ENCODE results near the gene REG1A.

REG1A gene

GRCh38 chr2:79122676-79123075 lies 2.4 kb downstream of the REG1A start:
- no peak for DNase-seq (ENCODE audit: insufficient read length, low spot score)
- TF ChIP-seq PAX5 (IDR thresholded peaks at IDR 0.05; ENCODE audit: insufficient read depth, low read length, severe bottlenecking) (no peak), POLR2AphosphoS5 (IDR thresholded peaks at IDR 0.05; ENCODE audit: low read depth, low read length) (no peak), TAF1 (IDR thresholded peaks at IDR 0.05; ENCODE audit: low read depth, low read length) (no peak), POLR2A (IDR thresholded peaks at IDR 0.05; ENCODE audit: low read depth, low read length) (no peak), POU2F2 (IDR thresholded peaks at IDR 0.05; ENCODE audit: low read depth, low read length) (no peak), SPI1 (IDR thresholded peaks at IDR 0.05; ENCODE audit: low read depth, low read length) (no peak)
- FAIRE-seq: no peak

GRCh38 chr2:79124907-79125720 lies 4.8 kb downstream of the REG1A start:
- no peak for DNase-seq (ENCODE audit: insufficient read length, low spot score)
- FAIRE-seq: no peak
- TF ChIP-seq POLR2AphosphoS5 (IDR thresholded peaks at IDR 0.05; ENCODE audit: low read depth, low read length) (no peak), POU2F2 (IDR thresholded peaks at IDR 0.05; ENCODE audit: low read depth, low read length) (no peak), POLR2A (IDR thresholded peaks at IDR 0.05; ENCODE audit: low read depth, low read length) (no peak), PAX5 (IDR thresholded peaks at IDR 0.05; ENCODE audit: insufficient read depth, low read length, severe bottlenecking) (no peak), SPI1 (IDR thresholded peaks at IDR 0.05; ENCODE audit: low read depth, low read length) (no peak)

GRCh38 chr2:79125721-79125985 lies 5.4 kb downstream of the REG1A start:
- DNase-seq (ENCODE audit: insufficient read length, low spot score): no peak
- no peak for FAIRE-seq

GRCh38 chr2:79128406-79128805 lies 8.1 kb downstream of the REG1A start:
- FAIRE-seq (no peak), DNase-seq (ENCODE audit: insufficient read length, low spot score) (no peak)
- TF ChIP-seq POLR2A (IDR thresholded peaks at IDR 0.05; ENCODE audit: low read depth, low read length) (no peak), POLR2AphosphoS5 (IDR thresholded peaks at IDR 0.05; ENCODE audit: low read depth, low read length) (no peak), PAX5 (IDR thresholded peaks at IDR 0.05; ENCODE audit: insufficient read depth, low read length, severe bottlenecking) (no peak), POU2F2 (IDR thresholded peaks at IDR 0.05; ENCODE audit: low read depth, low read length) (no peak), TAF1 (IDR thresholded peaks at IDR 0.05; ENCODE audit: low read depth, low read length) (no peak)

More at GRCh38 chr2:79125721-79125985, 5.4 kb downstream of the REG1A start:
- no peak for TF ChIP-seq PAX5 (IDR thresholded peaks at IDR 0.05; ENCODE audit: insufficient read depth, low read length, severe bottlenecking)
- TF ChIP-seq POLR2A (IDR thresholded peaks at IDR 0.05; ENCODE audit: low read depth, low read length): no peak
- no peak for TF ChIP-seq TAF1 (IDR thresholded peaks at IDR 0.05; ENCODE audit: low read depth, low read length)
- TF ChIP-seq SPI1 (IDR thresholded peaks at IDR 0.05; ENCODE audit: low read depth, low read length): no peak
- no peak for TF ChIP-seq POLR2AphosphoS5 (IDR thresholded peaks at IDR 0.05; ENCODE audit: low read depth, low read length)
- TF ChIP-seq POU2F2 (IDR thresholded peaks at IDR 0.05; ENCODE audit: low read depth, low read length): no peak

GRCh38 chr2:79129260-79129659 lies 9.0 kb downstream of the REG1A start:
- FAIRE-seq (no peak), DNase-seq (ENCODE audit: insufficient read length, low spot score) (no peak)
- no peak for TF ChIP-seq TAF1 (IDR thresholded peaks at IDR 0.05; ENCODE audit: low read depth, low read length)
- no peak for TF ChIP-seq POLR2AphosphoS5 (IDR thresholded peaks at IDR 0.05; ENCODE audit: low read depth, low read length)
- no peak for TF ChIP-seq SPI1 (IDR thresholded peaks at IDR 0.05; ENCODE audit: low read depth, low read length)

GRCh38 chr2:79129804-79130203 lies 9.5 kb downstream of the REG1A start:
- no peak for TF ChIP-seq TAF1 (IDR thresholded peaks at IDR 0.05; ENCODE audit: low read depth, low read length)
- no peak for TF ChIP-seq SPI1 (IDR thresholded peaks at IDR 0.05; ENCODE audit: low read depth, low read length)
- TF ChIP-seq POLR2A (IDR thresholded peaks at IDR 0.05; ENCODE audit: low read depth, low read length): no peak
- no peak for TF ChIP-seq POLR2AphosphoS5 (IDR thresholded peaks at IDR 0.05; ENCODE audit: low read depth, low read length)
- TF ChIP-seq PAX5 (IDR thresholded peaks at IDR 0.05; ENCODE audit: insufficient read depth, low read length, severe bottlenecking): no peak
- no peak for TF ChIP-seq POU2F2 (IDR thresholded peaks at IDR 0.05; ENCODE audit: low read depth, low read length)
- DNase-seq (ENCODE audit: insufficient read length, low spot score): no peak
- no peak for FAIRE-seq

GRCh38 chr2:79131687-79132086 lies 11.4 kb downstream of the REG1A start:
- FAIRE-seq (no peak), DNase-seq (ENCODE audit: insufficient read length, low spot score) (no peak)
- TF ChIP-seq POLR2AphosphoS5 (IDR thresholded peaks at IDR 0.05; ENCODE audit: low read depth, low read length) (no peak), PAX5 (IDR thresholded peaks at IDR 0.05; ENCODE audit: insufficient read depth, low read length, severe bottlenecking) (no peak), SPI1 (IDR thresholded peaks at IDR 0.05; ENCODE audit: low read depth, low read length) (no peak), POLR2A (IDR thresholded peaks at IDR 0.05; ENCODE audit: low read depth, low read length) (no peak), TAF1 (IDR thresholded peaks at IDR 0.05; ENCODE audit: low read depth, low read length) (no peak), POU2F2 (IDR thresholded peaks at IDR 0.05; ENCODE audit: low read depth, low read length) (no peak)

GRCh38 chr2:79138385-79138784 lies 18.1 kb downstream of the REG1A start:
- no peak for DNase-seq (ENCODE audit: insufficient read length, low spot score)
- TF ChIP-seq POLR2AphosphoS5 (IDR thresholded peaks at IDR 0.05; ENCODE audit: low read depth, low read length) (no peak), POU2F2 (IDR thresholded peaks at IDR 0.05; ENCODE audit: low read depth, low read length) (no peak)
- no peak for FAIRE-seq

- no peak for TF ChIP-seq TAF1 (IDR thresholded peaks at IDR 0.05; ENCODE audit: low read depth, low read length)
- FAIRE-seq (no peak), DNase-seq (ENCODE audit: insufficient read length, low spot score) (no peak)
Measured at GRCh38 chr2:79139423-79139822, 19.1 kb downstream of the REG1A start.

GRCh38 chr2:79155826-79156476 lies 35.7 kb downstream of the REG1A start:
- DNase-seq (ENCODE audit: insufficient read length, low spot score): no peak
- TF ChIP-seq POLR2A (IDR thresholded peaks at IDR 0.05; ENCODE audit: low read depth, low read length) (no peak), POU2F2 (IDR thresholded peaks at IDR 0.05; ENCODE audit: low read depth, low read length) (no peak), POLR2AphosphoS5 (IDR thresholded peaks at IDR 0.05; ENCODE audit: low read depth, low read length) (no peak), PAX5 (IDR thresholded peaks at IDR 0.05; ENCODE audit: insufficient read depth, low read length, severe bottlenecking) (no peak), TAF1 (IDR thresholded peaks at IDR 0.05; ENCODE audit: low read depth, low read length) (no peak)
- no peak for FAIRE-seq

All from GM12891 (cell line).